HG03442 (cell line): ENCODE results near the gene CCDC137.

ENCODE experiments used
- ATAC-seq: cut with Tn5 transposase; IDR thresholded peaks from one replicate; pipeline ENCODE4 v1.9.1; 2021; ENCODE audit warnings: mild to moderate bottlenecking, moderate library complexity; ENCODE audit not compliant: unreplicated experiment

The CCDC137 gene

GRCh38 chr17:81700353-81701287 is 34.1 kb downstream of the CCDC137 start:
- ATAC-seq: no peak

DNA sequence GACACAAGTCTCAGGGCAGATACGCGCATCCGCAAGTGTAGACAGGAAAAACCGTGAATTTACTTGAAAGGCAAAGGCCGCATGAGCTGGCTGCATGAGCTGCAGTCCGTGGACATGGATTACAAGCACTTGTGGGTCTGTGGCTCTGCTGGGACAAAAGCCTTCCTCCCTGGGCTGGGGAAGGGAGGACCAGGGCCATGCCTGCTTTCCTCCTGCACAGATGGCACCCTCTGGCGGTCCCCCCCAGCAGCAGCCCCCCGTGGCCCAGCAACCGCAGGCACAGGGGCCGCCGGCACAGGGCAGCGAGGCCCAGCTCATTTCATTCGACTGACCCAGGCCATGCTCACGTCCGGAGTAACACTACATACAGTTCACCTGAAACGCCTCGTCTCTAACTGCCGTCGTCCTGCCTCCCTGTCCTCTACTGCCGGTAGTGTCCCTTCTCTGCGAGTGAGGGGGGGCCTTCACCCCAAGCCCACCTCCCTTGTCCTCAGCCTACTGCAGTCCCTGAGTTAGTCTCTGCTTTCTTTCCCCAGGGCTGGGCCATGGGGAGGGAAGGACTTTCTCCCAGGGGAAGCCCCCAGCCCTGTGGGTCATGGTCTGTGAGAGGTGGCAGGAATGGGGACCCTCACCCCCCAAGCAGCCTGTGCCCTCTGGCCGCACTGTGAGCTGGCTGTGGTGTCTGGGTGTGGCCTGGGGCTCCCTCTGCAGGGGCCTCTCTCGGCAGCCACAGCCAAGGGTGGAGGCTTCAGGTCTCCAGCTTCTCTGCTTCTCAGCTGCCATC is 34.9 kb downstream of the CCDC137 start:
- no peak for ATAC-seq

DNA sequence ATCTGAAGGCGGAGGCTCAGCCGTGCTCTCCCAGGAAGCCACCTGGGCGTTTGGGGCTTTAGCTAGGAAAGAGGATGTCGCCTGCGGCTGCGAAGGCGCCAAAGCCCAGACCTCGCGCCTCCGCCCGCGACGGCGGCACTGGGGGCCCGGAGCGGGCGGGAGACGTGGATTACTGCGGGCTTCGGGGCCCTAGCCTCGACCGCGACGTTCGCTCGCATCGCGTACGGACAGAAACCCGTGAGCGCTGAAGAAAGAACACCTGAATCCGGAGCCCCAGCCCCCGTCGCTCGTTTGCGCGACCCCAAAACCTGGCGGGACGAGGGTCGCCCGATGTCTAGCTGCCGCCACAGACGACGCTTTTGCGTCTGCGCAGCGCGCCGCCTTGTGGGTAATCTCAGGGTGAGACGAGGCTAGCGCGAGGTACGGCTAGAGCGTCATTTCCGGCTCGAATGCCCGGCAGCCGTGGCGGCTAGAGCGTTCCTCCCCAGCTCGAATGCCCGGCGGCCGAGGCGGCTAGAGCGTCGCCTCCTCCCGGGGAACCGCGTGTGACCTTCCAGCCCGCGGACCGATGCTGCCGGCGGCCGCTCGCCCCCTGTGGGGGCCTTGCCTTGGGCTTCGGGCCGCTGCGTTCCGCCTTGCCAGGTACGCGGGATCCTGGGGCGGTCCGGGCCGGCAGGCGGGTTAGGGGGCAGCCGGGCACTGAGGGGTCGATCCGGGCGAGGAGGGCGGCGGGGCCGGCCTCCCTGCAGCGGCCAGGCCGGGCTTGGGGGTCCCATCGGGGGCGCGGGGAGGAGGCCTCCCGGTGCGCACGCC is 36.6 kb downstream of the CCDC137 start, which contains the start of gene MRPL12:
MRPL12 (plus strand) TSS at position 434 of the 813 bp plus-strand sequence; CDS start at position 569, 135 bp downstream.
- peak; percentile 81 for ATAC-seq

DNA sequence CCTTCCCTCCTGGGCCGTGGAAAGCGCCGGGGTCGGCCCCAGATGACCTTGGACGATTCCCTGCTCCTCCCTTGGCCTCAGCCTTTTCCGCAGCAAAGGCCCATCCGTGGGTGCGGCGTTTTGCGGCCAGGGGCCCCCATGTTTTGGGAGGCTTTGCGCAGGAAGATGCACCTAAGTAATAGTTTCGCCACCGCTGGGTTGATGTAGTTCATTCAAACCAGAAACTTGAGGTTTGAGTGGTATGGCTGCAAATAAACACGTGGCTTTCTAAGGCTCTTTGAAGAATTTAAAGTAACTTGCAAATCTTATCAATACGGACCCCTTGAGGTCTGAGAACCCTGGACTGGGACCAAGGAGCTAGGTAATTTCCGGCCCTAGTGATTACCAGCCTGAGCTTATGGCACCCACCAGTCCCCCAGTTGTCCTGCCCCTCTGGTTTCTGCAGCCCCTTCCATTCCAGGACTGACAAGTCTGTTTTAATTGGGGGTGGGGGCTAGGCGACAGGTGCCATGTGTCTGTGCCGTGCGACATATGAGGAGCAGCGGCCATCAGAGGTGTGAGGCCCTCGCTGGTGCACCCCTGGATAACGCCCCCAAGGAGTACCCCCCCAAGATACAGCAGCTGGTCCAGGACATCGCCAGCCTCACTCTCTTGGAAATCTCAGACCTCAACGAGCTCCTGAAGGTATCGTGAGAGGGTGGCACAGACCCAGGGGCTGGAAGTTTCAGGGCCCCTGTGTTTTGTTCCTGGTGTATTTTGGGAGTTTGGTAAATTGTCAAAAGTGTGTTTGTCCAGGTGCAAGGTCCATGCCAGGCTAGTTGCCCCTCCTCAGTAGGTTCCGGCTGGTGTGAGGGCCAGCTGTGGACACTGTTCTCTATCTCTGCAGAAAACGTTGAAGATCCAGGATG is 37.5 kb downstream of the CCDC137 start:
- no peak for ATAC-seq

DNA sequence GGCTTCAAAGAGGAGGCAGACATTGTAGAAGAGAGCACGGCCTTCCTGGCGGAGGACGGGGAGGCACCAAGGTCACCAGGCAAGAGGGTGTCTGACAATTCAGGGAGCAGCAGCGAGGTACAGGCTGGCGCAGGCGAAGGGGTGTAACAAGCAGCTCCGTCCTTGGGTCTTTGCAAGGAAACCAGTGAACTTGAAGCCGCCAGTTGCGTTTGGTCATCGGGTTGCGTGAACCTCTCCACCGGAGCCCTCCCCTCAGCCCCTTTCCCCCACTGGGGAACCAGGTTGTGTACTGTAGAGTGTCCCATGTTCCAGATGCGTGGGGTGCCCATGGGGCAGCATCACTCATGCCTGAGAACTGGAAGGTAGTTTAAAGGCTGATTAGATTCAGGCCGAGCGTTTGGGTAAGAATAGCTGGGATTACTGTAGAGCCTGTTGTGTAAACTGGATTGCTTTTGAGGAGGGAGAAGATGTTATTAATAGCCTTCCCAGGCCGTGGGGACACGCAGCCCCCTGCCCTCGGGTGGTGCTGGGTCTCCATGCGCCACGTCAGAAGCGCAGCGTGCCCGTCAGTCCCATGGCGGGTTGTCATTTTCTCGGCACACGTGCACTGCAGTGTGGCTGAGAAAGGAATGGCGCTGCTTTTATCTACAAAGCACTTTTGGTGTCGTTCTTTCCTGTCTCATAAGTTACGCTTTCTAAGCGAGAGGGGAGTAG is 39.1 kb downstream of the CCDC137 start:
- no peak for ATAC-seq

DNA sequence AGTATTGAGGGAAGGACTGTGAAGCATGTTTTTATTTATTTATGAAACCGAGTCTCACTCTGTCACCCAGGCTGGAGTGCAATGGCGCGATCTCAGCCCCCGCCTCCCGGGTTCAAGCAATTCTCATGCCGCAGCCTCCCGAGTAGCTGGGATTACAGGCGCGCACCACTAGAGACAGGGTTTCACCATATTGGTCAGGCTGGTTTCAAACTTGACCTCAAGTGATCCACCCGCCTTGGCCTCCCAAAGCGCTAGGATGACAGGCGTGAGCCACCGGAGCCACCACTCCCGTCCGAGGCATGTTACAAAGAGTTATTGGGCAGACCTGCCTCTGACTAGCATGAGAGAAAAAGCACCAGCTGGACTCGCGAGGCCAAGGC is 39.7 kb downstream of the CCDC137 start:
- ATAC-seq: no peak

- ATAC-seq: no peak
These were observed 40.5 kb downstream of the CCDC137 start for GRCh38 chr17:81706757-81707624.

GRCh38 chr17:81707725-81708646 is 41.4 kb downstream of the CCDC137 start:
- ATAC-seq: no peak

DNA sequence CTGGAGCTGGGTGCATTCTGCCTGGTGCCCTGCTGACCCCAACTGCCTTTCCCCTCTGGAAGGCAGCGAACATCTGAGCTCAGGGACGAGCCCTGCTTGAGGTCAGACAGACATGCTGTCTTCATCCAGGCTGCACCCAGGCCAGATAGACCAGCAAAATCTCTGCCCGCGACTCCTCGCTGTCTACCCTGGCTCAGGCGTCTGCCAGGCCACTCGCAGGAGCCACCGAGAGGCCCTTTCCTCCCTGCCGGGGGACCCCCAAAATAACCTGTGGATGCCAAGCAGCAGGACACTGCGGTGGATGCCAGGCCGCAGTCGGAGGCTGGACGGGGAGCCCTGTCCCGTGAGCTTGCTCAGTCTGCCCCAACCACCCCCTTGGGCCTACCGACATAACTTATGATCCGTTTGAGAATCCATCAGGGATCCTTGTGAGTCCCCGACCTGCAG is 42.2 kb downstream of the CCDC137 start:
- no peak for ATAC-seq

- no peak for ATAC-seq
These were observed 44.2 kb downstream of the CCDC137 start for GRCh38 chr17:81710514-81711308.

DNA sequence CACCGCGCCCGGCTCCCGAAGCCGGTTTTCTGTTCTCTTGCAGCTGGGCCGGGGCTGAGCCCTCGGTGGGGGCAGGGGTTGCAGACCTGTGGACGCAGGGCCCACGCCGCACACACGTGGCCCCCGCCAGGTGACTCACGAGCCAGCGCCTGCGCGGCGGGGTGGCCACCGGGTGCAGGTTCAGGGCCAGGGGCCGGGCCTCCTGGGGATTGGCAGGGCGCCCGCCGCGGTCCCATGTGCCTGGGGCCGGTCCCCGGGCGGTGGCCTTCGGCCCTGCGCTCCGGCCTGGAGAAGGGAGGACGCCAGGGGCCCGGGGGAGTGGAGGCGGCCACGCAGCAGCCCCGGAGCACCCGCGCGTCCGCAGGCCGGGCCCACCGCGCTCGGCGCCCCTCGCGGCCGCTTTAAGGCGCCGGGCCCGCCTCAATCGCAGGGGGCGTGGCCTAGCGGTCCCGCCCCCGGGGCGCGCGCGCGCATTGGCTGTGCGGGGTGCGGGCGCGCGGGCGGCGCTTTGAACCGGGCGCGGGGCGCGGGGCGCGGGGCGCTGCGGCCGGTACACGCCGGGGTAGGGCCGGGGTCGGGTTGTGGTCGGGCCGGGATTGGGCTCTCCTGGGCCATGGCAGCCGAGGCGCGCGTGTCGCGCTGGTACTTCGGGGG is 45.4 kb downstream of the CCDC137 start, which contains the start of gene SLC25A10:
SLC25A10 (plus strand) TSS at position 471 of the 654 bp plus-strand sequence; CDS start at position 614, 143 bp downstream.
- peak; percentile 51 for ATAC-seq

- no peak for ATAC-seq
These were observed 46.0 kb downstream of the CCDC137 start for GRCh38 chr17:81712468-81713003.

DNA sequence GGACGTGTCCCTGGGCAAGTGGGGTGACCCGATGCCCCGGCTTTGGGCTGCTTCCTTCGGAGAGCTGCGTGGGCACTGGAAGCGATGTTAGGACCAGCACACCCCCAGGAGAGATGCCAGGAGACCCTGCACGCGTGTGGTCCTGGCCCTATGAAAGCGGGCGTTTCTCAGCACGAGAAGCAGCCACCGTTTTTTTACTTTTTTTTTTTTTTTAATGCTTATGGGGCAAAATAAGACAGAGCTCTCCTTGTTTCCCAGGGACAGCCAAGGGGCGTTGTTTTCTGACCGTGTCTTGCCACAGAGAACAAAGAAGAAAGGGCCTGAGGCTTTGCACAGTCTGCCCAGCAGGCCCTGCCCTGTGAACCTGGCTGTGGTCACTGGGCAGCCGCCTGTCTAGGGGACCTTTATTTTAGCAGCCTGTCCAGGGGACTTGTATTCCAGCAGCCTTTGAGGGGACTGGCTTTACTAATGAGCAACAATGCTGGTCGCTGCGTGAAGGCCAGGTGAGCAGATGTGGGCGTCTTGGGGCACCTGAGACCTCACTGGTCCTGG is 46.5 kb downstream of the CCDC137 start:
- ATAC-seq: no peak

- no peak for ATAC-seq
These were observed 47.2 kb downstream of the CCDC137 start for GRCh38 chr17:81713556-81714411.
